IMR-90 (cell line): Measurements from ENCODE around the gene AGT. TPM values are rescaled to one million over a fixed set of nuclear protein-coding genes. Genes with fewer than 3 reads are reported as not detected.

Source experiments
- ATAC-seq: fragments of 200-7000 bp; cut with Tn5 transposase; 2 replicates; pipeline ENCODE4 v1.9.1; 2020; ENCODE audit warnings: low read depth, mild to moderate bottlenecking, moderate library complexity
- BruUV-seq: library from RNA; stranded (reverse); fragments of 400-500 nt; replicated peaks from 2 replicates; lab custom pipeline; 2021; lab: Mats Ljungman, UMichigan
- CTCF ChIA-PET: fragments of 300-600 bp; formaldehyde crosslinking; extraction: SDS; loops from one replicate; lab custom pipeline; 2021; ENCODE audit warnings: antibody characterized with exemption; lab: Yijun Ruan, JAX
- POLR2A ChIA-PET: fragments of 300-600 bp; sonication (Branson Sonifier 250); formaldehyde crosslinking; loops from one replicate; lab custom pipeline; 2022; ENCODE audit warnings: antibody characterized with exemption; ENCODE audit not compliant: unreplicated experiment; lab: Charles Lee
- DNase-seq: peaks from one replicate; pipeline ENCODE4 v3.0.0; 2013
- H2AFZ ChIP-seq: replicated peaks from 2 replicates; pipeline ENCODE3; 2013; ENCODE audit warnings: low read length, mild to moderate bottlenecking; ENCODE audit not compliant: poor library complexity
- H2AK5ac ChIP-seq: 2 replicates; pipeline ENCODE4 v1.6.1; 2013; ENCODE audit warnings: low read depth, low read length, inconsistent platforms
- H2AK9ac ChIP-seq: replicated peaks from 2 replicates; pipeline ENCODE3; 2013; ENCODE audit warnings: mild to moderate bottlenecking, low read depth, low read length, moderate library complexity; ENCODE audit not compliant: poor library complexity
- H2BK120ac ChIP-seq: 2 replicates; pipeline ENCODE4 v1.6.1; 2013; ENCODE audit warnings: low read depth, low read length, inconsistent platforms
- H2BK15ac ChIP-seq: 3 replicates; pipeline ENCODE4 v1.6.1; 2013; ENCODE audit warnings: low read depth, low read length, inconsistent platforms
- H2BK20ac ChIP-seq: 2 replicates; pipeline ENCODE4 v1.6.1; 2013; ENCODE audit warnings: low read depth, mild to moderate bottlenecking, inconsistent platforms, low read length, moderate library complexity
- H2BK5ac ChIP-seq: 2 replicates; pipeline ENCODE4 v1.6.1; 2013; ENCODE audit warnings: mild to moderate bottlenecking, low read depth, low read length, inconsistent platforms; ENCODE audit not compliant: poor library complexity, severe bottlenecking
- H3K14ac ChIP-seq: replicated peaks from 2 replicates; pipeline ENCODE4 v1.6.1; 2013; ENCODE audit warnings: low read depth, low read length, inconsistent platforms
- H3K18ac ChIP-seq: 2 replicates; pipeline ENCODE4 v1.6.1; 2013; ENCODE audit warnings: low read depth, low read length, control low read depth
- H3K23ac ChIP-seq: 2 replicates; pipeline ENCODE4 v1.6.1; 2013; ENCODE audit warnings: low read depth, low read length, inconsistent platforms
- H3K27ac ChIP-seq: 2 replicates; pipeline ENCODE4 v1.5.1; 2013; ENCODE audit warnings: mild to moderate bottlenecking, control low read depth, low read length; ENCODE audit not compliant: insufficient read depth
- H3K27me3 ChIP-seq: 2 replicates; pipeline ENCODE4 v1.6.1; 2013; ENCODE audit warnings: low read length; ENCODE audit not compliant: control insufficient read depth, insufficient read depth
- H3K36me3 ChIP-seq: 2 replicates; pipeline ENCODE4 v1.6.1; 2013; ENCODE audit warnings: low read length, mixed read lengths; ENCODE audit not compliant: control insufficient read depth, insufficient read depth
- H3K4ac ChIP-seq: 2 replicates; pipeline ENCODE4 v1.6.1; 2013; ENCODE audit warnings: low read depth, low read length, inconsistent platforms
- H3K4me1 ChIP-seq: 2 replicates; pipeline ENCODE4 v1.6.1; 2013; ENCODE audit warnings: low read length, mixed read lengths; ENCODE audit not compliant: control insufficient read depth, insufficient read depth
- H3K4me2 ChIP-seq: 2 replicates; pipeline ENCODE4 v1.6.1; 2013; ENCODE audit warnings: low read depth, mild to moderate bottlenecking, control low read depth, low read length, moderate library complexity
- H3K4me3 ChIP-seq: 2 replicates; pipeline ENCODE4 v1.5.1; 2013; ENCODE audit warnings: low read depth, mild to moderate bottlenecking, control low read depth, low read length, moderate library complexity; ENCODE audit not compliant: insufficient read depth
- H3K56ac ChIP-seq: 2 replicates; pipeline ENCODE4 v1.6.1; 2013; ENCODE audit warnings: low read length, inconsistent platforms; ENCODE audit not compliant: insufficient read depth; ENCODE audit errors: extremely low read depth
- H3K79me1 ChIP-seq, 2 experiments: 2 replicates each; pipeline ENCODE4 v1.6.1; 2013; ENCODE audit warnings: low read length in 2 of 2, inconsistent platforms in 1 of 2, low read depth in 1 of 2
- H3K9ac ChIP-seq: 2 replicates; pipeline ENCODE4 v1.6.1; 2013; ENCODE audit warnings: low read depth, low read length, control low read depth
- H3K9me1 ChIP-seq: 2 replicates; pipeline ENCODE4 v1.6.1; 2013; ENCODE audit warnings: low read length, inconsistent platforms; ENCODE audit not compliant: insufficient read depth
- H3K9me3 ChIP-seq: 2 replicates; pipeline ENCODE4 v1.6.1; 2013; ENCODE audit warnings: low read length; ENCODE audit not compliant: control insufficient read depth, insufficient read depth
- H4K20me1 ChIP-seq: 2 replicates; pipeline ENCODE4 v1.6.1; 2013; ENCODE audit warnings: low read length, inconsistent platforms; ENCODE audit not compliant: insufficient read depth
- H4K5ac ChIP-seq: 2 replicates; pipeline ENCODE4 v1.6.1; 2013; ENCODE audit warnings: mild to moderate bottlenecking, low read depth, low read length, control low read depth
- H4K8ac ChIP-seq, 2 experiments: 2 replicates each; pipeline ENCODE4 v1.6.1; 2013; ENCODE audit warnings: low read depth in 2 of 2, low read length in 2 of 2, control low read depth in 1 of 2, inconsistent platforms in 1 of 2
- H4K91ac ChIP-seq: 2 replicates; pipeline ENCODE4 v1.6.1; 2013; ENCODE audit warnings: low read depth, low read length, inconsistent platforms; ENCODE audit not compliant: insufficient read depth
- BHLHE40 ChIP-seq: fragments of 150-350 bp; IDR thresholded peaks from 2 replicates; pipeline ENCODE4 v1.6.1; 2016; ENCODE audit warnings: mild to moderate bottlenecking, low read depth, low read length
- CEBPB ChIP-seq: IDR thresholded peaks from 2 replicates; pipeline ENCODE4 v1.6.1; 2012; ENCODE audit warnings: low read depth, low read length, improper control_type of control experiment
- CHD1 ChIP-seq: IDR thresholded peaks from 2 replicates; pipeline ENCODE4 v1.6.1; 2012; ENCODE audit warnings: low read depth, low read length, improper control_type of control experiment
- FOS ChIP-seq: fragments of 150-350 bp; IDR thresholded peaks from 2 replicates; pipeline ENCODE4 v1.6.1; 2016; ENCODE audit warnings: low read depth, low read length
- MAFK ChIP-seq: IDR thresholded peaks from 2 replicates; pipeline ENCODE4 v1.6.1; 2012; ENCODE audit warnings: low read depth, low read length, improper control_type of control experiment
- MAZ ChIP-seq: IDR thresholded peaks from 2 replicates; pipeline ENCODE4 v1.6.1; 2012; ENCODE audit warnings: low read depth, mild to moderate bottlenecking, low read length, improper control_type of control experiment, moderate library complexity, borderline replicate concordance
- MXI1 ChIP-seq: IDR thresholded peaks from 2 replicates; pipeline ENCODE4 v1.6.1; 2012; ENCODE audit warnings: low read depth, mild to moderate bottlenecking, low read length, moderate library complexity, borderline replicate concordance
- POLR2A ChIP-seq: IDR thresholded peaks from 2 replicates; pipeline ENCODE4 v1.6.1; 2012; ENCODE audit warnings: mild to moderate bottlenecking, low read depth, low read length
- RAD21 ChIP-seq: IDR thresholded peaks from 2 replicates; pipeline ENCODE4 v1.6.1; 2012; ENCODE audit warnings: low read length, improper control_type of control experiment
- RFX5 ChIP-seq: IDR thresholded peaks from 2 replicates; pipeline ENCODE4 v1.8.0; 2012; ENCODE audit warnings: low read depth, mild to moderate bottlenecking, low read length, moderate library complexity
- SMC3 ChIP-seq: fragments of 150-350 bp; IDR thresholded peaks from 2 replicates; pipeline ENCODE4 v1.6.1; 2016; ENCODE audit warnings: low read depth, mild to moderate bottlenecking, antibody characterized with exemption, low read length, moderate library complexity
- WGBS, 2 experiments: methylation state at CpG; one replicate each; pipeline versions ENCODE4 v1.1.5 to v1.1.7; 2013; ENCODE audit warnings: missing lambda C conversion rate in 2 of 2; ENCODE audit not compliant: insufficient read length in 1 of 2; ENCODE audit errors: extremely low coverage in 2 of 2; 5-methylcytosine and 5-hydroxymethylcytosine counted together
- dilution Hi-C: fragments of 300-500 bp; cut with HindIII; formaldehyde crosslinking; loops from one replicate; pipeline ENCODE4 v1.14.3; 2018; ENCODE audit warnings: low sequenced_read_pairs; ENCODE audit not compliant: unreplicated experiment
- in situ Hi-C: fragments of 300-500 bp; cut with MboI; formaldehyde crosslinking; loops from 3 replicates; pipeline ENCODE4 v1.14.3; 2019; ENCODE audit warnings: low sequenced_read_pairs, inconsistent platforms, mixed read lengths
- intact Hi-C: fragments of 100-400 bp; cut with micrococcal nuclease; formaldehyde crosslinking; loops from 2 replicates; pipeline ENCODE4 v1.10.0; 2022
- polyA plus RNA-seq, 3 experiments: library from polyadenylated mRNA; depleted of rRNA; stranded (reverse); fragments of >200 nt; gene quantifications; 2 replicates each; pipeline ENCODE4 v1.2.3, GENCODE V29; 2012; ENCODE audit warnings: low replicate concordance in 1 of 3
- total RNA-seq: library from RNA; depleted of rRNA; stranded (reverse); fragments of >200 nt; gene quantifications from 2 replicates; pipeline ENCODE4 v1.2.3, GENCODE V29; 2012
- TF ChIP-seq, protein P1 (sequence below): conservative IDR thresholded peaks from 2 replicates; pipeline ENCODE4 v1.5.1; 2012; ENCODE audit warnings: mild to moderate bottlenecking, low read depth, low read length, improper control_type of control experiment
- TF ChIP-seq, protein P2 (sequence below): fragments of 150-350 bp; IDR thresholded peaks from 2 replicates; pipeline ENCODE4 v1.6.1; 2016; ENCODE audit warnings: low read depth, mild to moderate bottlenecking, low read length, moderate library complexity, borderline replicate concordance

AGT gene
- total and polyA plus RNA-seq, 2 of the 4 experiments (the other 2 are of a cell fraction) = 0.18 to 0.34 TPM

DNA sequence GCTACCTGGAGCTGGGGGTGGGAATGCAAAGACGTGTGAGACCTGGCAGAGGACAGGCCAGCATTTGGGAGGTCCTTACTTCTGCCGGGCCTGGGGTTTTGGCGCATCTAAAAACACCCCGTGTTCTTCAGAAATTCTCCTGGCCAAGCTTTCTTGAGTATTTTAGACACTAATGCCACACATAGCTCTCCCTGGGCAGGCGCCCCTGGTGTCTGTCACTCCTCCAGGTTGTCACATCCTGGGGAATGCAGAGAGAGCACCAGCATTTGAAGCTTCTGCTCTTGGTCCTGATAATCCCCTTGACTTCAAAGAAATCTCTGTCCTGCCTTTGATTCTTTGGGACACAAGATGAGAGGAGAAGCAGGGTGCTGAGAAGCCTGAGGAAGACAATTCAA lies 39.3 kb upstream of the AGT start:
- Histone ChIP-seq H3K36me3 (no peaks in the 10 kb centered on the region), H4K91ac (no peak overlapping the region), H3K79me1 (no peaks in the 10 kb centered on the region), H3K4me2 (no peak overlapping the region; the same call in 1 of the 2 replicates), H3K9ac (0 out of 2 replicates have a peak overlapping the region, but pooled peaks have one; percentile 41), H3K4ac (no peak overlapping the region), H2BK15ac (no peak overlapping the region), H3K4me3 (no peak overlapping the region), H3K9me1 (peaks cover 3% of the 10 kb centered on the region; the same call in 1 of the 2 replicates), H3K9me3 (no peaks in the 10 kb centered on the region), H3K23ac (no peak overlapping the region), H4K8ac (peak overlapping the region in 1 of 2 experiments; percentile 57; a peak in 1 of 4 replicates), H2BK20ac (no peak overlapping the region), H2BK120ac (no peak overlapping the region), H4K20me1 (no peaks in the 10 kb centered on the region), H2AK9ac (no peak overlapping the region), H3K18ac (no peak overlapping the region; the same call in 1 of the 2 replicates), H3K14ac (no peak overlapping the region), H3K27me3 (peaks cover 4% of the 10 kb centered on the region), H2AFZ (peak overlapping the region; percentile 83), H3K56ac (no peak overlapping the region), H4K5ac (peak overlapping the region; percentile 31; the same call in 1 of the 2 replicates), H2AK5ac (no peak overlapping the region), H3K27ac (peak overlapping the region; percentile 21; the same call in 1 of the 2 replicates), H3K4me1 (peaks cover 5% of the 10 kb centered on the region; the same call in 1 of the 2 replicates), H2BK5ac (no peak overlapping the region)
- ChIA-PET CTCF (no interaction called here), POLR2A (no interaction called here)
- TF ChIP-seq CHD1 = no peak
- TF ChIP-seq MAZ = no peak
- TF ChIP-seq POLR2A = no peak
- no peak for TF ChIP-seq FOS
- no peak for TF ChIP-seq CEBPB
- no peak for TF ChIP-seq SMC3
- TF ChIP-seq, protein P1, sequence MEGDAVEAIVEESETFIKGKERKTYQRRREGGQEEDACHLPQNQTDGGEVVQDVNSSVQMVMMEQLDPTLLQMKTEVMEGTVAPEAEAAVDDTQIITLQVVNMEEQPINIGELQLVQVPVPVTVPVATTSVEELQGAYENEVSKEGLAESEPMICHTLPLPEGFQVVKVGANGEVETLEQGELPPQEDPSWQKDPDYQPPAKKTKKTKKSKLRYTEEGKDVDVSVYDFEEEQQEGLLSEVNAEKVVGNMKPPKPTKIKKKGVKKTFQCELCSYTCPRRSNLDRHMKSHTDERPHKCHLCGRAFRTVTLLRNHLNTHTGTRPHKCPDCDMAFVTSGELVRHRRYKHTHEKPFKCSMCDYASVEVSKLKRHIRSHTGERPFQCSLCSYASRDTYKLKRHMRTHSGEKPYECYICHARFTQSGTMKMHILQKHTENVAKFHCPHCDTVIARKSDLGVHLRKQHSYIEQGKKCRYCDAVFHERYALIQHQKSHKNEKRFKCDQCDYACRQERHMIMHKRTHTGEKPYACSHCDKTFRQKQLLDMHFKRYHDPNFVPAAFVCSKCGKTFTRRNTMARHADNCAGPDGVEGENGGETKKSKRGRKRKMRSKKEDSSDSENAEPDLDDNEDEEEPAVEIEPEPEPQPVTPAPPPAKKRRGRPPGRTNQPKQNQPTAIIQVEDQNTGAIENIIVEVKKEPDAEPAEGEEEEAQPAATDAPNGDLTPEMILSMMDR = no peak
- no peak for TF ChIP-seq RAD21
- no peak for TF ChIP-seq MXI1
- TF ChIP-seq, protein P2, sequence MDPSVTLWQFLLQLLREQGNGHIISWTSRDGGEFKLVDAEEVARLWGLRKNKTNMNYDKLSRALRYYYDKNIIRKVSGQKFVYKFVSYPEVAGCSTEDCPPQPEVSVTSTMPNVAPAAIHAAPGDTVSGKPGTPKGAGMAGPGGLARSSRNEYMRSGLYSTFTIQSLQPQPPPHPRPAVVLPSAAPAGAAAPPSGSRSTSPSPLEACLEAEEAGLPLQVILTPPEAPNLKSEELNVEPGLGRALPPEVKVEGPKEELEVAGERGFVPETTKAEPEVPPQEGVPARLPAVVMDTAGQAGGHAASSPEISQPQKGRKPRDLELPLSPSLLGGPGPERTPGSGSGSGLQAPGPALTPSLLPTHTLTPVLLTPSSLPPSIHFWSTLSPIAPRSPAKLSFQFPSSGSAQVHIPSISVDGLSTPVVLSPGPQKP = no peak
- no peak for TF ChIP-seq MAFK
- no peak for TF ChIP-seq RFX5
- no peak for TF ChIP-seq BHLHE40
- dilution Hi-C loops (no loop called here), in situ Hi-C loops (no loop called here), intact Hi-C loops (loop anchor here (5.0 kb wide), 1 partner anchor 41 kb away; the partner anchor contains the start of gene AGT)
- BruUV-seq = no TSS peak
- 70% methylated on average over 2 of the region's 5 CpGs; no CpG with 5 or more reads in 1 of the 2 experiments for WGBS, 2 experiments
- DNase-seq = no peak
- ATAC-seq = no peak
